Lower leg skin (tissue), 4 donors: ENCODE results near the gene ZMYM4. TPM values are rescaled to one million over a fixed set of nuclear protein-coding genes. Genes with fewer than 3 reads are reported as not detected.
"Not testable (repeated sequence)": the region's sequence is repeated elsewhere in the genome, so short reads cannot be mapped to it uniquely, and the experiment has no call there.

Experiments used
- DNase-seq, 2 donors: peaks; one replicate each; pipeline ENCODE4 v3.0.0-alpha.2; 2019; ENCODE audit warnings: low spot score in 2 of 2
- H3K4me3 ChIP-seq: fragments of 200-600 bp; sonication (generic); 2 replicates; pipeline ENCODE4 v1.5.1; 2017; ENCODE audit warnings: mild to moderate bottlenecking, low read depth; ENCODE audit not compliant: poor library complexity, severe bottlenecking
- POLR2A ChIP-seq, 2 donors: fragments of 450-650 bp; IDR thresholded peaks; one replicate each; pipeline ENCODE4 v1.6.1; 2016 to 2017; ENCODE audit warnings: antibody characterized with exemption in 2 of 2, mild to moderate bottlenecking in 1 of 2, moderate library complexity in 1 of 2
- WGBS, 2 donors: methylation state at CpG; one replicate each; pipeline ENCODE4 v1.1.5; 2018; 5-methylcytosine and 5-hydroxymethylcytosine counted together
- intact Hi-C: fragments of 100-400 bp; cut with DNase I; formaldehyde crosslinking; loops from one replicate; pipeline ENCODE4 v1.15.0; 2023; ENCODE audit warnings: low total_unique reads
- total RNA-seq, 4 donors: library from RNA; depleted of rRNA; stranded (reverse); fragments of >200 nt; gene quantifications; one replicate each; pipeline ENCODE4 v1.1.0, GENCODE V29; 2016
- TF ChIP-seq, protein P1 (sequence below), 3 donors: fragments of 450-650 bp; IDR thresholded peaks; one replicate each; pipeline ENCODE4 v1.5.1; 2016; ENCODE audit warnings: antibody characterized with exemption in 3 of 3, mild to moderate bottlenecking in 3 of 3, moderate library complexity in 2 of 3

ZMYM4 gene
- total RNA-seq, 4 donors from 2014 or later: 12.7 to 20.0 (median 19.3) TPM

DNA sequence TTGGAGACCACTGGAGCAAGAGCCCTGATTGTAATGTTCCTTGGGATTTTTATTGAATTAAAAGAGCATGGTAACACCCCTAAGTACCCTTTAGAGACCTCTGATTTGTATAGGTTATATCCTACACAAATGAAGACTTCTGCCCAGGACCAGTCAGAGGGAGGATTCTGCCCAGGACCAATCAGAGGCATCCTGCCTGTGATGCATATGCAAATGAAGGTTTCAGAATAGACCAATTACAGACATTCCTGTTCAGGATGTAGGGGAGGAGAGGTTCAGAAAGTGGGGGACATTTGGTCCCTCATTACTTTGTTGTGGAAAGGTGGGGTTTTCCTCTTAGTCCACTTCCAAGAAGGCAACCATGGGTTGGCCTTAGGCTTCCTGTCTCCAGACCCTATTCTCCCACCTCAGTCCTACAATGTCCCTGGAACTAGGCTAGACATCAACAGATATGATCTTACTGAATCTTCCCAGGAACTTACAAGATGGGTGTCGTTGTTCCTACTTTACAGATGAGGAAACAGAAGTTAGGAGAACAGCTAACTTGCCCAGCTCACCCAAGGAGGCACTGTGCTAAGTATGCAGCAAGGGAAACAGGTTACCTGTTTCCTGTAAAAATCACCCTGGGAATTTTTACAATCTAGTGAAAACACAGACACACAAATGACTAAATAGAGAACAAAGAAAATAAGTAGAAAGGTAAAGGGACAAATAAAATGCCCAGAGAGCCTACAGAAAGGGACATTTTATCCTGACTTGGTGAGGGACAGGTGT is 38.7 kb upstream of the ZMYM4 start:
- WGBS, 2 donors: 70 to 81% methylated on average over 1 of the region's 1 CpG
- DNase-seq: no peak
- TF ChIP-seq, protein P1, sequence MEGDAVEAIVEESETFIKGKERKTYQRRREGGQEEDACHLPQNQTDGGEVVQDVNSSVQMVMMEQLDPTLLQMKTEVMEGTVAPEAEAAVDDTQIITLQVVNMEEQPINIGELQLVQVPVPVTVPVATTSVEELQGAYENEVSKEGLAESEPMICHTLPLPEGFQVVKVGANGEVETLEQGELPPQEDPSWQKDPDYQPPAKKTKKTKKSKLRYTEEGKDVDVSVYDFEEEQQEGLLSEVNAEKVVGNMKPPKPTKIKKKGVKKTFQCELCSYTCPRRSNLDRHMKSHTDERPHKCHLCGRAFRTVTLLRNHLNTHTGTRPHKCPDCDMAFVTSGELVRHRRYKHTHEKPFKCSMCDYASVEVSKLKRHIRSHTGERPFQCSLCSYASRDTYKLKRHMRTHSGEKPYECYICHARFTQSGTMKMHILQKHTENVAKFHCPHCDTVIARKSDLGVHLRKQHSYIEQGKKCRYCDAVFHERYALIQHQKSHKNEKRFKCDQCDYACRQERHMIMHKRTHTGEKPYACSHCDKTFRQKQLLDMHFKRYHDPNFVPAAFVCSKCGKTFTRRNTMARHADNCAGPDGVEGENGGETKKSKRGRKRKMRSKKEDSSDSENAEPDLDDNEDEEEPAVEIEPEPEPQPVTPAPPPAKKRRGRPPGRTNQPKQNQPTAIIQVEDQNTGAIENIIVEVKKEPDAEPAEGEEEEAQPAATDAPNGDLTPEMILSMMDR (IDR thresholded peaks at IDR 0.05): no peak
- TF ChIP-seq POLR2A (IDR thresholded peaks at IDR 0.05): no peak
- no peak overlapping the region for H3K4me3 ChIP-seq
- intact Hi-C loops: no loop called here

DNA sequence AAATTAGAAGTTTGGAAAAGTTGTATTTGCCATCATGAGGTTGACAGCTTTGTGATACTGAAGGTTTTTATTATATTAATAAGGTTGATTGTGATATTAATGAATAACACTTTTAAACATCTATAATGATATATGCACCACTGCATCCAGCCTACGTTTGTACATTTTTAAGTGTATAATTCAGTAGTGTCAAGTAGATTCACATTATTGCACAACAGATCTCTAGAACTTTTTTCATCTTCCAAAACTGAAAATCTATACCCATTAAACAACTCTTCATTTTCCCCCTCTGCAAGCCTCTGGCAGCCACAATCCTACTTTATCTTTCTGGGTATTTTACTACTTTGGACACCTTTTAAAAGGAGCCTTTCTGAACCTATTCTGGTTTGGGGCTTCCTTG is 37.2 kb upstream of the ZMYM4 start:
- no peak overlapping the region for H3K4me3 ChIP-seq
- TF ChIP-seq, protein P1 (IDR thresholded peaks at IDR 0.05): no peak
- no peak for TF ChIP-seq POLR2A (IDR thresholded peaks at IDR 0.05)
- 57 to 66% methylated on average over 1 of the region's 1 CpG for WGBS, 2 donors
- DNase-seq: no peak
- intact Hi-C loops: no loop called here

DNA sequence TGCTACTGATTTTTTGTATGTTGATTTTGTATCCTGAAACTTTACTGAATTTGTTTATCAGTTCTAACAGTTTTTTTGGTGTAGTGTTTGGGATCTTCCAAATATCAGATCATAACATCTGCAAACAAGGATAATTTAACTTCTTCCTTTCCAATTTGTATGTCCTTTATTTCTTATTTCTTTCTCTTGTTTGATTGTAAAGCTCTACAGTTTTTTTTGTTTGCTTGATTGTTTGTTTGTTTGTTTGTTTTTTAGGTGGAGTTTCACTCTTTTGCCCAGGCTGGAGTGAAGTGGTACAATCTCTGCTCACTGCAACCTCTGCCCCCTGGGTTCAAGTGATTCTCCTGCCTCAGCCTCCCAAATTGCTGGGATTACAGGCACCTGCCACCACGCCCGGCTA is 31.7 kb upstream of the ZMYM4 start:
- WGBS, 2 donors: 87 to 95% methylated on average over 2 of the region's 2 CpGs
- intact Hi-C loops, DNase-seq, H3K4me3 ChIP-seq: not testable (repeated sequence)

DNA sequence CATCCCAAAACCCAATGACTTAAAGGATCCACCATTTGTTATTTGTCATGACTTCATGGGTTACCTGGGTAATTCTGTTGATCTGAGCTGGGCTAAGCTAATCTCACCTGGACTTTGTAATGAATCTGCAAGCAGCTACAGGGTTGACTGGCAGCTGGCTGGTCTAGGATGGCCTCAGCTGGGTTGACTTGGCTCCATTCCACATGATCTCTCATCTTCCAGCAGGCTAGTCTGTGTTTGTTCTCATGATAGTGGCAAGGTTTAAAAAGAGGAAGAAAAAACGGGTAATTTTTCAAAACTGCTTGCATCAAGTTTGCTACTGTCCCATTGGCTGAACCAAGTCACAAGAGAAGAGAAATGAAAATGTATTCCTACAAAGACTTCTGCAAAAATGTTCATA is 24.8 kb upstream of the ZMYM4 start:
- DNase-seq: no peak
- intact Hi-C loops: no loop called here
- H3K4me3 ChIP-seq: no peak overlapping the region
- WGBS, 2 donors: 33 to 44% methylated on average over 1 of the region's 1 CpG
- no peak for TF ChIP-seq POLR2A (IDR thresholded peaks at IDR 0.05)
- TF ChIP-seq, protein P1 (IDR thresholded peaks at IDR 0.05): no peak

DNA sequence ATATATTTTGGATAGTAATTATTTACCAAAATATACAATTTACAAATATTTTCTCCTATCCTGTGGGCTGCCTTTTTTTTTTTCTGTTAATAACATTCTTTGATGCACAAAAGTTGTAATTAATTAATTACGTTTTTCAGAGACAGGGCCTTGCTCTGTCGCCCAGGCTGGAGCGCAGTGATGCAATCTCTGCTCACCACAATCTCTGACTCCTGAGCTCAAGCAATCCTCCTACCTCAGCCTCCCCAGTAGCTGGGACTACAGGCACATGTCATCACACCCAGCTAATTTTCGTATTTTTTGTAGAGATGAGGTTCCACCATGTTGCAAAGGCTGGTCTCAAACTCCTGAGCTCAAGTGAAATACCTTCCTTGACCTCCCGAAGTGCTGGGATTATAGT is 21.3 kb upstream of the ZMYM4 start:
- no peak for TF ChIP-seq POLR2A (IDR thresholded peaks at IDR 0.05)
- TF ChIP-seq, protein P1 (IDR thresholded peaks at IDR 0.05): no peak
- DNase-seq: no peak
- no peak overlapping the region for H3K4me3 ChIP-seq
- intact Hi-C loops: no loop called here
- 83 to 93% methylated on average over 5 of the region's 5 CpGs for WGBS, 2 donors

DNA sequence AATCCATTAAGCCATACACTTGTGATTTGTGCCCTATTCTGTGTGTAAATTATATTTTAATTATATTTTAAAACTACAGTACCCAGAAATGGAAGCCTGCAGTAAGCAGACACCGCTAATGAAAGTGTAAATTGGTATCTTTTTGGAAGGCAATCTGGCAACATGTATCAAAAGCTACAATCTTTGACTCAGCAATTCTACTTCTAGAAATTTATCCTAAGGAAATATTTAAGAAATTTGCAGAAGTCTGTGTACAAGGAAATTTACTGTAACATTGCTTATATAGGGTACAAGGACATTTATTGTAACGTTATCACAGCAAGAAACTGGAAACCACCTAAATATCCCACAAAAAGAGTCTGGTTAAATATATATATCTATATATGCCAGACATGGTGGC is 14.6 kb upstream of the ZMYM4 start:
- no peak overlapping the region for H3K4me3 ChIP-seq
- TF ChIP-seq, protein P1 (IDR thresholded peaks at IDR 0.05): no peak
- TF ChIP-seq POLR2A (IDR thresholded peaks at IDR 0.05): no peak
- WGBS, 2 donors: 83 to 84% methylated on average over 2 of the region's 2 CpGs
- DNase-seq: no peak
- intact Hi-C loops: no loop called here
